ENCODE measurements around the gene HIKESHI.

GRCh38 chr11:86335131-86335767 lies 33.2 kb downstream of the HIKESHI start:
- TF ChIP-seq MAFK (IDR thresholded peaks at IDR 0.05; ENCODE audit: low read depth, low read length) (no peak), CEBPB (IDR thresholded peaks at IDR 0.05; ENCODE audit: low read depth, low read length) (no peak), GABPA (IDR thresholded peaks at IDR 0.05; ENCODE audit: borderline replicate concordance, insufficient read depth, low read length) (no peak), SP1 (IDR thresholded peaks at IDR 0.05; ENCODE audit: low read depth, low read length) (no peak), POLR2A (IDR thresholded peaks at IDR 0.05; ENCODE audit: control extremely low read depth in 1 of 2, low read depth in 2 of 2, low read length in 2 of 2) (no peak), RAD21 (IDR thresholded peaks at IDR 0.05 in 1 of 2, conservative IDR thresholded peaks at IDR 0.05 in 1 of 2; ENCODE audit: low read depth in 2 of 2, low read length in 2 of 2) (no peak), TEAD4 (IDR thresholded peaks at IDR 0.05; ENCODE audit: low read depth, low read length) (no peak), TBP (IDR thresholded peaks at IDR 0.05; ENCODE audit: low read depth, low read length) (no peak), RXRA (IDR thresholded peaks at IDR 0.05; ENCODE audit: insufficient read depth, low read depth, low read length) (no peak), NRF1 (IDR thresholded peaks at IDR 0.05; ENCODE audit: low read depth, low read length) (no peak), SIX5 (IDR thresholded peaks at IDR 0.05; ENCODE audit: low read depth, low read length) (no peak)
- TF ChIP-seq, protein P1, sequence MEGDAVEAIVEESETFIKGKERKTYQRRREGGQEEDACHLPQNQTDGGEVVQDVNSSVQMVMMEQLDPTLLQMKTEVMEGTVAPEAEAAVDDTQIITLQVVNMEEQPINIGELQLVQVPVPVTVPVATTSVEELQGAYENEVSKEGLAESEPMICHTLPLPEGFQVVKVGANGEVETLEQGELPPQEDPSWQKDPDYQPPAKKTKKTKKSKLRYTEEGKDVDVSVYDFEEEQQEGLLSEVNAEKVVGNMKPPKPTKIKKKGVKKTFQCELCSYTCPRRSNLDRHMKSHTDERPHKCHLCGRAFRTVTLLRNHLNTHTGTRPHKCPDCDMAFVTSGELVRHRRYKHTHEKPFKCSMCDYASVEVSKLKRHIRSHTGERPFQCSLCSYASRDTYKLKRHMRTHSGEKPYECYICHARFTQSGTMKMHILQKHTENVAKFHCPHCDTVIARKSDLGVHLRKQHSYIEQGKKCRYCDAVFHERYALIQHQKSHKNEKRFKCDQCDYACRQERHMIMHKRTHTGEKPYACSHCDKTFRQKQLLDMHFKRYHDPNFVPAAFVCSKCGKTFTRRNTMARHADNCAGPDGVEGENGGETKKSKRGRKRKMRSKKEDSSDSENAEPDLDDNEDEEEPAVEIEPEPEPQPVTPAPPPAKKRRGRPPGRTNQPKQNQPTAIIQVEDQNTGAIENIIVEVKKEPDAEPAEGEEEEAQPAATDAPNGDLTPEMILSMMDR (IDR thresholded peaks at IDR 0.05; ENCODE audit: control extremely low read depth in 1 of 3, insufficient read depth in 1 of 3, low read depth in 1 of 3, low read length in 3 of 3): no peak
- TF ChIP-seq, protein P2, sequence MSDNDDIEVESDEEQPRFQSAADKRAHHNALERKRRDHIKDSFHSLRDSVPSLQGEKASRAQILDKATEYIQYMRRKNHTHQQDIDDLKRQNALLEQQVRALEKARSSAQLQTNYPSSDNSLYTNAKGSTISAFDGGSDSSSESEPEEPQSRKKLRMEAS (IDR thresholded peaks at IDR 0.05): no peak
